ENCODE data around the gene CARS1.
"Not testable (repeated sequence)": the region's sequence is repeated elsewhere in the genome, so short reads cannot be mapped to it uniquely, and the experiment has no call there.

Gene CARS1

GRCh38 chr11:3090096-3090901 lies 33.1 kb upstream of the CARS1 start:
- in situ Hi-C loops (cut with HindIII; ENCODE audit: low sequenced_read_pairs) = no loop called here

- in situ Hi-C loops (cut with HindIII; ENCODE audit: low sequenced_read_pairs) = no loop called here
Observed at GRCh38 chr11:3089236-3090061, 32.2 kb upstream of the CARS1 start.

- in situ Hi-C loops (cut with HindIII; ENCODE audit: low sequenced_read_pairs) = no loop called here
Observed at GRCh38 chr11:3088806-3089205, 31.6 kb upstream of the CARS1 start.

- in situ Hi-C loops (cut with HindIII; ENCODE audit: low sequenced_read_pairs) = no loop called here
Observed at GRCh38 chr11:3087821-3088800, 30.9 kb upstream of the CARS1 start.

GRCh38 chr11:3087373-3087772 lies 30.1 kb upstream of the CARS1 start:
- in situ Hi-C loops (cut with HindIII; ENCODE audit: low sequenced_read_pairs) = no loop called here

GRCh38 chr11:3086671-3087150 lies 29.5 kb upstream of the CARS1 start:
- in situ Hi-C loops (cut with HindIII; ENCODE audit: low sequenced_read_pairs) = no loop called here

GRCh38 chr11:3086114-3086513 lies 28.9 kb upstream of the CARS1 start:
- in situ Hi-C loops (cut with HindIII; ENCODE audit: low sequenced_read_pairs) = no loop called here

- in situ Hi-C loops (cut with HindIII; ENCODE audit: low sequenced_read_pairs) = no loop called here
Observed at GRCh38 chr11:3085052-3085451, 27.8 kb upstream of the CARS1 start.

- in situ Hi-C loops (cut with HindIII; ENCODE audit: low sequenced_read_pairs) = no loop called here
Observed at GRCh38 chr11:3083321-3083720, 26.1 kb upstream of the CARS1 start.

GRCh38 chr11:3081386-3081751 lies 24.1 kb upstream of the CARS1 start:
- in situ Hi-C loops (cut with HindIII; ENCODE audit: low sequenced_read_pairs) = no loop called here

- in situ Hi-C loops (cut with HindIII; ENCODE audit: low sequenced_read_pairs) = no loop called here
Observed at GRCh38 chr11:3080733-3081385, 23.6 kb upstream of the CARS1 start.

GRCh38 chr11:3080104-3080503 lies 22.9 kb upstream of the CARS1 start:
- in situ Hi-C loops (cut with HindIII; ENCODE audit: low sequenced_read_pairs) = no loop called here

GRCh38 chr11:3077846-3078440 lies 20.7 kb upstream of the CARS1 start:
- in situ Hi-C loops (cut with HindIII; ENCODE audit: low sequenced_read_pairs) = no loop called here

- in situ Hi-C loops (cut with HindIII; ENCODE audit: low sequenced_read_pairs) = no loop called here
Observed at GRCh38 chr11:3077189-3077836, 20.1 kb upstream of the CARS1 start.

- in situ Hi-C loops (cut with HindIII; ENCODE audit: low sequenced_read_pairs) = no loop called here
Observed at GRCh38 chr11:3074912-3075589, 17.8 kb upstream of the CARS1 start.

- in situ Hi-C loops (cut with HindIII; ENCODE audit: low sequenced_read_pairs) = no loop called here
Observed at GRCh38 chr11:3073029-3073435, 15.8 kb upstream of the CARS1 start.

- in situ Hi-C loops (cut with HindIII; ENCODE audit: low sequenced_read_pairs) = no loop called here
Observed at GRCh38 chr11:3069425-3069824, 12.2 kb upstream of the CARS1 start.

- in situ Hi-C loops (cut with HindIII; ENCODE audit: low sequenced_read_pairs) = not testable (repeated sequence)
Observed at GRCh38 chr11:3066308-3066707, 9.1 kb upstream of the CARS1 start.

- in situ Hi-C loops (cut with HindIII; ENCODE audit: low sequenced_read_pairs) = not testable (repeated sequence)
Observed at GRCh38 chr11:3064709-3065108, 7.5 kb upstream of the CARS1 start.

All from DLD1 (cell line).